K562 treated with DMSO at 1 percent for 24 hours (cell line): ENCODE results near the gene ANG. TPM values are rescaled to one million over a fixed set of nuclear protein-coding genes. Genes with fewer than 3 reads are reported as not detected.

Experiments
- total RNA-seq: library from RNA; unstranded; fragments of 300-600 nt; gene quantifications from 2 replicates; pipeline ENCODE4 v1.2.3, GENCODE V29; 2022; ENCODE audit warnings: low read depth; ENCODE audit not compliant: insufficient read depth

Gene ANG
- total RNA-seq: 1.5 and 2.2 TPM in 2 replicates

GRCh38 chr14:20688167-20688839 is at the start of gene ANG:
Gene ANG, plus strand, starts transcription at chr14:20688764. Its CDS starts 4,801 bp downstream, at chr14:20693565.

DNA sequence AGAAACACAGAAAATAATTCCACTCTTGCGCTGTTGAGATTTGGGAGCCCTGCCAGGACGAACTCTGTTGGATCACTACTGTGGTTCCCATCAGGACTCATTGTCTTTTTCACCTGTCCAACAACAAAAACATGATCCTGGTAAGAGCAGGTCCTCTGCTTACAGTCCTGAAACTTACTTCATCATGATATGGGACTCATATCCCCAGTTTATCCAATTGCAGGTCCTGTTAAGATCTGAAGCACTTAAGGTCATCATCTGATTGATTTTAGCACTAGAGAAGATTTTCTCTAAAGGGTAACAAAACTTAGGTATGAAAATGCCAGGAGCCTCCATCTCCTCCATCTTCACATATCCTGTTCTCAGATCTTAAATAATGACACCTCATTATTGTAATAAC is 47.0 kb upstream of the ANG start, which contains the start of gene OR6S1:
OR6S1 (minus strand) TSS at position 101 of the 400 bp plus-strand sequence; CDS start at position 101, 0 bp downstream.

DNA sequence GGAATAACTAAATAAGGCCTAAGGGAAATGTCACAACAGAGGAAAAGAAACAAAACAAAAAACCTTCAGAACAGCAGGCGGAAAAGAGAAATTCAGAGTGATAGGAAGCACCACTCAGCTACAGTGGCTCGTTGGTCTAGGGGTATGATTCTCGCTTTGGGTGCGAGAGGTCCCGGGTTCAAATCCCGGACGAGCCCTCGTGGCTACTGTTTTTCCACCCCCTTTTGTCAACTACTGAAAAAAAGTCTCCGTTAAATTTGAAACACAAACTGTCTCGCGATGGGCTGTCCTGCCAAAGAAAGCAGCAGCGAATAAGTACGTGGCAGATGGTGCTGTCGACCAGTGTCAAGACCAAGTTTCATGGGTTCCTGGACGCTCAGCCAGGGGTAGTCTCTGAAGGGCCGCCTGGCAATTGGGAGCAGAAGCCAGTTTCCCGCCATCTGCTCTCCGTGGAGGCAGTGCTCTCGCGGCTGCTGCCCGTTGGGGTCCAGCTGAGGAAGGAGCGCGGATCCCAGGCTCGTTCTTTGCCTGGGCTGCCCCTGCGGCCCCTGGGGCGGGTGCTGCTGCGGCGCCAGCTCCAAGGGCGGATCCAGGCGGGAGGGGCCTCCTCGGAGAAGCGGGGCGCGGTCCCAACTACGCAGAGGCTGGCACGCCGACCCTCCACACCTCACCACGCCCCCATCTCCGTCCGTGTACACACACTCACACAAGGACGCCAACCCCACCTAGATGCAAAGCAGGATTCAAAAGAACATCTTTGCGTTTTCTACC is 4.5 kb upstream of the ANG start, which contains the start of gene RNASE4:
RNASE4 (plus strand) TSS at position 670 of the 771 bp plus-strand sequence. CDS start 14,812 bp downstream, outside the sequence.

Other genes with a start within 250 kb of the ANG start
- 47.4 and 50.6 TPM in 2 replicates for gene OSGEP, start 234.0 kb upstream of the ANG start, total RNA-seq
- 110 and 122 TPM in 2 replicates for gene APEX1, start 233.5 kb upstream of the ANG start, total RNA-seq
- 29.3 and 34.6 TPM in 2 replicates for gene PIP4P1, start 227.3 kb upstream of the ANG start, total RNA-seq
- gene PNP, start 219.4 kb upstream of the ANG start, total RNA-seq: 67.6 and 79.5 TPM in 2 replicates
- not detected in 2 replicates for gene RNASE10, start 183.2 kb upstream of the ANG start, total RNA-seq
- gene RNASE9, start 127.7 kb upstream of the ANG start, total RNA-seq: not detected in 2 replicates
- gene RNASE11, start 100.8 kb upstream of the ANG start, total RNA-seq: not detected in 2 replicates
- gene RNASE12, start 97.4 kb upstream of the ANG start, total RNA-seq: not detected in 2 replicates
- not detected in 2 replicates for gene OR6S1, start 47.1 kb upstream of the ANG start, total RNA-seq
- 1.3 and 1.7 TPM in 2 replicates for gene RNASE4, start 4.2 kb upstream of the ANG start, total RNA-seq
- not detected in 2 replicates for gene EDDM3A, start 57.1 kb downstream of the ANG start, total RNA-seq
- gene EDDM3B, start 79.6 kb downstream of the ANG start, total RNA-seq: not detected in 2 replicates
- gene RNASE6, start 92.5 kb downstream of the ANG start, total RNA-seq: 1.5 TPM in 1 of 2 replicates, not detected in the other
- 26.4 and 37.4 TPM in 2 replicates for gene RNASE1, start 114.1 kb downstream of the ANG start, total RNA-seq
- gene RNASE3, start 202.6 kb downstream of the ANG start, total RNA-seq: not detected in 2 replicates